GM12874 (cell line): ENCODE data around the gene RHEBL1.

ENCODE experiments used
- CTCF ChIP-seq: IDR thresholded peaks from 2 replicates; pipeline ENCODE4 v1.5.1; 2011; ENCODE audit warnings: low read depth, mild to moderate bottlenecking, control low read depth, low read length, moderate library complexity; ENCODE audit not compliant: insufficient read depth

Gene RHEBL1

GRCh38 chr12:49050507-49051372 lies 19.0 kb downstream of the RHEBL1 start:
- TF ChIP-seq CTCF, result no peak

- no peak for TF ChIP-seq CTCF
These were observed 20.1 kb downstream of the RHEBL1 start for GRCh38 chr12:49049566-49050224.

GRCh38 chr12:49048953-49049352 lies 20.8 kb downstream of the RHEBL1 start:
- TF ChIP-seq CTCF, result no peak

GRCh38 chr12:49046129-49046895 lies 23.5 kb downstream of the RHEBL1 start:
- no peak for TF ChIP-seq CTCF

GRCh38 chr12:49044660-49045059 lies 25.1 kb downstream of the RHEBL1 start:
- TF ChIP-seq CTCF, result no peak

GRCh38 chr12:49043856-49044258 lies 25.9 kb downstream of the RHEBL1 start:
- TF ChIP-seq CTCF, result peak; percentile 86

- no peak for TF ChIP-seq CTCF
These were observed 26.5 kb downstream of the RHEBL1 start for GRCh38 chr12:49043241-49043640.
